Measurements from ENCODE around the gene MICAL3.
"Not testable (repeated sequence)": the region's sequence is repeated elsewhere in the genome, so short reads cannot be mapped to it uniquely, and the experiment has no call there.

MICAL3 gene

DNA sequence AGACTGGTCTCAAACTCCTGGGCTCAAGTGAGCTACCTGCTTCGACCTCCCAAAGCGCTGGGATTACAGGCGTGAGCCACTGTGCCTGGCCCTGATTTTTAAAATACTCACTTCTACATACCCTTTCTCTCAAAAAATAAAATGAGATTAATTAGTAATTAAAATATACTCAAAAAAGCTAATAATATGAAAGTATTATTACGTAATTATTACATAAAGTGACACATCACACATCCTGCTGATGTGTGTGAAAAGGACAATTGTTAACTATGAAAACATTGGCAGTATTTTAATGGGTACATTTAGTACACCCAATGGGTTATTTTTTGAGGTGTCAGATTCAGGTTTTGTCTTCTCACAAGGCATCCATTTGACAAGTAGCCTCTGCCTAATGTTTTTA lies 21.4 kb upstream of the MICAL3 start:
- Histone ChIP-seq H3K4me3 (ENCODE audit: low read length) (no peak overlapping the region), H3F3A (ENCODE audit: insufficient read depth, low read length) (no peaks in the 10 kb centered on the region), H3K9me2 (replicated peaks; ENCODE audit: insufficient read depth, low read length) (no peaks in the 10 kb centered on the region), H3K27me3 (replicated peaks; ENCODE audit: insufficient read depth, low read length) (no peaks in the 10 kb centered on the region), H3K9ac (ENCODE audit: low read length) (no peak overlapping the region), H3K27ac (ENCODE audit: low read length) (no peak overlapping the region), H3K4me1 (ENCODE audit: low read length) (no peaks in the 10 kb centered on the region), H3K79me2 (ENCODE audit: low read length) (no peaks in the 10 kb centered on the region), H3K36me3 (replicated peaks; ENCODE audit: insufficient read depth, low read length) (no peaks in the 10 kb centered on the region), H3K4me2 (ENCODE audit: low read depth, low read length) (no peak overlapping the region), H3K9me3 (replicated peaks; ENCODE audit: insufficient read depth, low read length) (no peaks in the 10 kb centered on the region), H2AFZ (ENCODE audit: low read length) (no peak overlapping the region), H4K20me1 (ENCODE audit: insufficient read depth, low read length) (no peaks in the 10 kb centered on the region)
- TF ChIP-seq EZH2 (optimal IDR thresholded peaks at IDR 0.05; ENCODE audit: low read depth, low read length) (no peak), CTCF (IDR thresholded peaks at IDR 0.05; ENCODE audit: low read length) (no peak), EZH2phosphoT487 (IDR thresholded peaks at IDR 0.05; ENCODE audit: low read length) (no peak)
- no peak for DNase-seq

DNA sequence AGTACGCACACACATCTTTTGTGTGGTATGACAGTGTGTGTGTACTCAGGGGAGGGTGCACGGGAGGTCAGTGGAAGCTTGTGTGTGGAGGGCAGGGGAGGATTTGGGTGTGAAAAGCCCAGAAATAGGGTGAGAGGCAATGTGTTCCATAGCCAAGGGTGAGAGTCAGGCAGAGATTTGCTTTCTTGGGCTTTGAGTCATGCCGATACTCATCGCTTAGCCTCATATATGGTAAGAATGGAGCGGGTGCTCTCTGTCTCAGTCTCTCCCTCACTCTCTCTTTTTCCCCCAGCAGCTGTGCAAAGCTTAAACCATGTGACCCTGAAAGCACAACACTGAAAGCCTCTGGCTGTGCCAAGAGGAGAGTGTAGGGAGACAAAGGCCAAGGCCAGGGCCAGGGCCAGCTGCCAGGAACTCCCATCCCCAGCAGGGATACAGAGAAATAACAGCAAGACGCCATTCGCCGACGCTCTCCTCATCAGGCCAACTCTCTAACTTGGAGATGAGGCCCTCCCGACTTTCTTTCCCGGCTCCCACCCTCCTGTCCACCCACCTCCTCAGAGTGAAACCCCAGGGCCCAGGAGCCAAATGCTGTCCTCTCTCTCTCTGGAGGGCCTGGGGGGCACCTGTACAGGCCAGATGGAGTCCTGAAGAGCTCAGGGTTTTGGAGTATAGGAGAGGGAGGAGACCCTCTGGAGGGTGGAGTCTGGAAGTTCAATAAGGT lies 20.3 kb upstream of the MICAL3 start:
- Histone ChIP-seq H3K36me3 (replicated peaks; ENCODE audit: insufficient read depth, low read length) (no peaks in the 10 kb centered on the region), H3K4me3 (ENCODE audit: low read length) (no peak overlapping the region), H2AFZ (ENCODE audit: low read length) (no peak overlapping the region), H3K9me2 (replicated peaks; ENCODE audit: insufficient read depth, low read length) (no peaks in the 10 kb centered on the region), H4K20me1 (ENCODE audit: insufficient read depth, low read length) (no peaks in the 10 kb centered on the region), H3K9me3 (replicated peaks; ENCODE audit: insufficient read depth, low read length) (no peaks in the 10 kb centered on the region), H3K27me3 (replicated peaks; ENCODE audit: insufficient read depth, low read length) (no peaks in the 10 kb centered on the region), H3K4me1 (ENCODE audit: low read length) (no peaks in the 10 kb centered on the region), H3K79me2 (ENCODE audit: low read length) (no peaks in the 10 kb centered on the region), H3K4me2 (ENCODE audit: low read depth, low read length) (no peak overlapping the region), H3F3A (ENCODE audit: insufficient read depth, low read length) (no peaks in the 10 kb centered on the region), H3K9ac (ENCODE audit: low read length) (no peak overlapping the region), H3K27ac (ENCODE audit: low read length) (no peak overlapping the region)
- no peak for DNase-seq
- TF ChIP-seq EZH2 (optimal IDR thresholded peaks at IDR 0.05; ENCODE audit: low read depth, low read length) (no peak), CTCF (IDR thresholded peaks at IDR 0.05; ENCODE audit: low read length) (no peak), EZH2phosphoT487 (IDR thresholded peaks at IDR 0.05; ENCODE audit: low read length) (no peak)

GRCh38 chr22:18042685-18043084 lies 18.3 kb upstream of the MICAL3 start:
- DNase-seq, result no peak

GRCh38 chr22:18040898-18041297 lies 16.5 kb upstream of the MICAL3 start:
- not testable (repeated sequence) for H3K27me3 ChIP-seq (replicated peaks; ENCODE audit: insufficient read depth, low read length); H3F3A ChIP-seq (ENCODE audit: insufficient read depth, low read length); H3K27ac ChIP-seq (ENCODE audit: low read length); H3K4me2 ChIP-seq (ENCODE audit: low read depth, low read length); H3K36me3 ChIP-seq (replicated peaks; ENCODE audit: insufficient read depth, low read length); H3K9me3 ChIP-seq (replicated peaks; ENCODE audit: insufficient read depth, low read length); H3K79me2 ChIP-seq (ENCODE audit: low read length); DNase-seq; H2AFZ ChIP-seq (ENCODE audit: low read length); H3K4me1 ChIP-seq (ENCODE audit: low read length); H4K20me1 ChIP-seq (ENCODE audit: insufficient read depth, low read length); H3K9me2 ChIP-seq (replicated peaks; ENCODE audit: insufficient read depth, low read length); H3K4me3 ChIP-seq (ENCODE audit: low read length); H3K9ac ChIP-seq (ENCODE audit: low read length)

More at GRCh38 chr22:18042685-18043084, 18.3 kb upstream of the MICAL3 start:
- Histone ChIP-seq H3K4me2 (ENCODE audit: low read depth, low read length) (no peak overlapping the region), H4K20me1 (ENCODE audit: insufficient read depth, low read length) (no peaks in the 10 kb centered on the region), H3K9me3 (replicated peaks; ENCODE audit: insufficient read depth, low read length) (no peaks in the 10 kb centered on the region), H3F3A (ENCODE audit: insufficient read depth, low read length) (no peaks in the 10 kb centered on the region), H3K4me3 (ENCODE audit: low read length) (no peak overlapping the region), H3K4me1 (ENCODE audit: low read length) (no peaks in the 10 kb centered on the region), H3K36me3 (replicated peaks; ENCODE audit: insufficient read depth, low read length) (no peaks in the 10 kb centered on the region), H3K79me2 (ENCODE audit: low read length) (no peaks in the 10 kb centered on the region), H2AFZ (ENCODE audit: low read length) (no peak overlapping the region), H3K27ac (ENCODE audit: low read length) (no peak overlapping the region), H3K9ac (ENCODE audit: low read length) (no peak overlapping the region), H3K27me3 (replicated peaks; ENCODE audit: insufficient read depth, low read length) (no peaks in the 10 kb centered on the region), H3K9me2 (replicated peaks; ENCODE audit: insufficient read depth, low read length) (no peaks in the 10 kb centered on the region)
- no peak for TF ChIP-seq EZH2 (optimal IDR thresholded peaks at IDR 0.05; ENCODE audit: low read depth, low read length)
- TF ChIP-seq CTCF (IDR thresholded peaks at IDR 0.05; ENCODE audit: low read length), result no peak
- no peak for TF ChIP-seq EZH2phosphoT487 (IDR thresholded peaks at IDR 0.05; ENCODE audit: low read length)

Data from MM.1S (cell line).